Ishikawa (cell line): ENCODE measurements around the gene MBNL1.

Experiments used
- REST ChIP-seq: IDR thresholded peaks from 2 replicates; pipeline ENCODE4 v1.6.1; 2012; ENCODE audit warnings: low read depth, mild to moderate bottlenecking
- TEAD4 ChIP-seq: IDR thresholded peaks from 2 replicates; pipeline ENCODE4 v1.6.1; 2012

GRCh38 chr3:152309031-152309430 is 40.3 kb downstream of the MBNL1 start:
- TF ChIP-seq TEAD4 (no peak), REST (no peak)
